ENCODE results near the gene WIPF3.

WIPF3 gene

GRCh38 chr7:29801929-29802328, 4.4 kb upstream of the WIPF3 start:
- no peaks in the 10 kb centered on the region for H3K9me3 Mint-ChIP-seq
- no peaks in the 10 kb centered on the region for H3K36me3 Mint-ChIP-seq
- no peak overlapping the region for H3K27ac Mint-ChIP-seq
- no peak overlapping the region for H3K4me3 Mint-ChIP-seq
- no peaks in the 10 kb centered on the region for H3K4me1 Mint-ChIP-seq
- no peak for DNase-seq (ENCODE audit: low spot score in 2 of 2)
- no peak for ATAC-seq

- ATAC-seq = no peak
- no peak for DNase-seq (ENCODE audit: low spot score in 2 of 2)
- H3K27ac Mint-ChIP-seq = no peak overlapping the region
- no peak overlapping the region for H3K4me3 Mint-ChIP-seq
- H3K9me3 Mint-ChIP-seq = no peaks in the 10 kb centered on the region
- no peaks in the 10 kb centered on the region for H3K4me1 Mint-ChIP-seq
- H3K36me3 Mint-ChIP-seq = no peaks in the 10 kb centered on the region
These were observed 1.3 kb upstream of the WIPF3 start for GRCh38 chr7:29805031-29805430.

- DNase-seq (ENCODE audit: low spot score in 2 of 2) = no peak
- no peaks in the 10 kb centered on the region for H3K36me3 Mint-ChIP-seq
- H3K27ac Mint-ChIP-seq = no peak overlapping the region
- H3K4me3 Mint-ChIP-seq = no peak overlapping the region
- H3K4me1 Mint-ChIP-seq = no peaks in the 10 kb centered on the region
- H3K9me3 Mint-ChIP-seq = no peaks in the 10 kb centered on the region
- ATAC-seq = no peak
These were observed 461 bp upstream of the WIPF3 start for GRCh38 chr7:29805886-29806207.

- peak; percentile 38 for ATAC-seq
- Mint-ChIP-seq H3K36me3 (no peaks in the 10 kb centered on the region), H3K9me3 (no peaks in the 10 kb centered on the region), H3K27ac (no peak overlapping the region), H3K4me3 (no peak overlapping the region), H3K4me1 (no peaks in the 10 kb centered on the region)
- DNase-seq (ENCODE audit: low spot score in 2 of 2) = no peak
These were observed 910 bp downstream of the WIPF3 start for GRCh38 chr7:29806995-29807841.

- Mint-ChIP-seq H3K4me3 (no peak overlapping the region), H3K9me3 (no peaks in the 10 kb centered on the region), H3K36me3 (no peaks in the 10 kb centered on the region), H3K4me1 (no peaks in the 10 kb centered on the region), H3K27ac (no peak overlapping the region)
- ATAC-seq (no peak), DNase-seq (ENCODE audit: low spot score in 2 of 2) (no peak)
These were observed 1.9 kb downstream of the WIPF3 start for GRCh38 chr7:29808075-29808801.

GRCh38 chr7:29809533-29810155, 3.3 kb downstream of the WIPF3 start:
- ATAC-seq = peak; percentile 20
- H3K9me3 Mint-ChIP-seq = no peaks in the 10 kb centered on the region
- H3K4me3 Mint-ChIP-seq = no peak overlapping the region
- no peak for DNase-seq (ENCODE audit: low spot score in 2 of 2)
- no peak overlapping the region for H3K27ac Mint-ChIP-seq
- H3K36me3 Mint-ChIP-seq = no peaks in the 10 kb centered on the region
- no peaks in the 10 kb centered on the region for H3K4me1 Mint-ChIP-seq

GRCh38 chr7:29810297-29810696, 4.0 kb downstream of the WIPF3 start:
- DNase-seq (ENCODE audit: low spot score in 2 of 2) = no peak
- ATAC-seq = no peak
- Mint-ChIP-seq H3K36me3 (no peaks in the 10 kb centered on the region), H3K9me3 (no peaks in the 10 kb centered on the region), H3K4me1 (no peaks in the 10 kb centered on the region), H3K4me3 (no peak overlapping the region), H3K27ac (no peak overlapping the region)

GRCh38 chr7:29810813-29811482, 4.6 kb downstream of the WIPF3 start:
- no peak for DNase-seq (ENCODE audit: low spot score in 2 of 2)
- Mint-ChIP-seq H3K9me3 (no peaks in the 10 kb centered on the region), H3K36me3 (no peaks in the 10 kb centered on the region), H3K27ac (no peak overlapping the region), H3K4me3 (no peak overlapping the region), H3K4me1 (no peaks in the 10 kb centered on the region)
- no peak for ATAC-seq

- Mint-ChIP-seq H3K36me3 (no peaks in the 10 kb centered on the region), H3K4me1 (no peaks in the 10 kb centered on the region), H3K27ac (no peak overlapping the region), H3K4me3 (no peak overlapping the region), H3K9me3 (no peaks in the 10 kb centered on the region)
- ATAC-seq = no peak
- no peak for DNase-seq (ENCODE audit: low spot score in 2 of 2)
These were observed 5.3 kb downstream of the WIPF3 start for GRCh38 chr7:29811586-29811985.

GRCh38 chr7:29812185-29812876, 6.0 kb downstream of the WIPF3 start:
- Mint-ChIP-seq H3K36me3 (no peaks in the 10 kb centered on the region), H3K27ac (no peak overlapping the region), H3K4me1 (no peaks in the 10 kb centered on the region), H3K9me3 (no peaks in the 10 kb centered on the region), H3K4me3 (no peak overlapping the region)
- ATAC-seq = no peak
- no peak for DNase-seq (ENCODE audit: low spot score in 2 of 2)

GRCh38 chr7:29815181-29816105, 9.1 kb downstream of the WIPF3 start:
- H3K36me3 Mint-ChIP-seq = no peaks in the 10 kb centered on the region
- H3K27ac Mint-ChIP-seq = no peak overlapping the region
- no peaks in the 10 kb centered on the region for H3K4me1 Mint-ChIP-seq

GRCh38 chr7:29818308-29818707, 12.0 kb downstream of the WIPF3 start:
- no peaks in the 10 kb centered on the region for H3K4me1 Mint-ChIP-seq
- no peak overlapping the region for H3K4me3 Mint-ChIP-seq

More at GRCh38 chr7:29815181-29816105, 9.1 kb downstream of the WIPF3 start:
- no peak overlapping the region for H3K4me3 Mint-ChIP-seq
- no peaks in the 10 kb centered on the region for H3K9me3 Mint-ChIP-seq
- ATAC-seq = no peak
- no peak for DNase-seq (ENCODE audit: low spot score in 2 of 2)

GRCh38 chr7:29825775-29826529, 19.6 kb downstream of the WIPF3 start:
- DNase-seq (ENCODE audit: low spot score in 2 of 2) (no peak), ATAC-seq (peak; percentile 39)
- Mint-ChIP-seq H3K4me1 (no peaks in the 10 kb centered on the region), H3K4me3 (peak overlapping the region; percentile 28), H3K27ac (no peak overlapping the region), H3K9me3 (no peaks in the 10 kb centered on the region), H3K36me3 (no peaks in the 10 kb centered on the region)

More at GRCh38 chr7:29818308-29818707, 12.0 kb downstream of the WIPF3 start:
- H3K36me3 Mint-ChIP-seq = no peaks in the 10 kb centered on the region
- H3K27ac Mint-ChIP-seq = no peak overlapping the region
- no peaks in the 10 kb centered on the region for H3K9me3 Mint-ChIP-seq
- DNase-seq (ENCODE audit: low spot score in 2 of 2) = no peak
- no peak for ATAC-seq

GRCh38 chr7:29826530-29826822, 20.2 kb downstream of the WIPF3 start:
- no peaks in the 10 kb centered on the region for H3K36me3 Mint-ChIP-seq
- H3K27ac Mint-ChIP-seq = no peak overlapping the region
- DNase-seq (ENCODE audit: low spot score in 2 of 2) (no peak), ATAC-seq (no peak)
- peak overlapping the region; percentile 28 for H3K4me3 Mint-ChIP-seq
- no peaks in the 10 kb centered on the region for H3K9me3 Mint-ChIP-seq
- H3K4me1 Mint-ChIP-seq = no peaks in the 10 kb centered on the region
